WTC11 (cell line): Measurements from ENCODE around the gene EXOC1. TPM values are rescaled to one million over a fixed set of nuclear protein-coding genes. Genes with fewer than 3 reads are reported as not detected.

Experiments used
- ATAC-seq: fragments of 200-7000 bp; cut with Tn5 transposase; 2 replicates; pipeline ENCODE4 v1.10.0; 2021; ENCODE audit warnings: mild to moderate bottlenecking, moderate library complexity
- CTCF ChIA-PET: fragments of 300-600 bp; sonication (Branson Sonifier 250); formaldehyde crosslinking; loops from one replicate; lab custom pipeline; 2021; ENCODE audit warnings: antibody characterized with exemption; lab: Charles Lee
- POLR2A ChIA-PET: fragments of 350-600 bp; sonication (Branson Sonifier 250); formaldehyde crosslinking; loops from one replicate; lab custom pipeline; 2021; ENCODE audit warnings: antibody characterized with exemption; lab: Charles Lee
- DNase-seq: peaks from one replicate; pipeline ENCODE4 v3.0.0; 2021; ENCODE audit warnings: low spot score
- H3K27ac Mint-ChIP-seq: 2 replicates; pipeline ENCODE4 v1.8.0; 2021; ENCODE audit warnings: mixed read lengths
- H3K27me3 Mint-ChIP-seq: 2 replicates; pipeline ENCODE4 v1.8.0; 2021; ENCODE audit warnings: low read depth, mild to moderate bottlenecking, moderate library complexity, mixed read lengths
- H3K36me3 Mint-ChIP-seq: 2 replicates; pipeline ENCODE4 v1.8.0; 2021; ENCODE audit warnings: mixed read lengths
- H3K4me1 Mint-ChIP-seq: 2 replicates; pipeline ENCODE4 v1.8.0; 2022; ENCODE audit warnings: mixed read lengths
- H3K4me3 Mint-ChIP-seq: 2 replicates; pipeline ENCODE4 v1.8.0; 2021; ENCODE audit warnings: mild to moderate bottlenecking, moderate library complexity, mixed read lengths
- H3K9me3 Mint-ChIP-seq: 2 replicates; pipeline ENCODE4 v1.8.0; 2021; ENCODE audit warnings: mixed read lengths
- ATF1 ChIP-seq: sonication (generic); formaldehyde crosslinking; IDR thresholded peaks from 2 replicates; pipeline ENCODE4 v1.8.1; 2023; ENCODE audit warnings: mild to moderate bottlenecking, moderate library complexity, missing genetic modification reagents
- CREM ChIP-seq: sonication (generic); formaldehyde crosslinking; IDR thresholded peaks from 2 replicates; pipeline ENCODE4 v1.8.1; 2022; ENCODE audit warnings: mild to moderate bottlenecking, missing genetic modification reagents, moderate library complexity
- ETV6 ChIP-seq: sonication (generic); formaldehyde crosslinking; IDR thresholded peaks from 2 replicates; pipeline ENCODE4 v1.8.1; 2022; ENCODE audit warnings: mild to moderate bottlenecking, missing genetic modification reagents
- GRHL2 ChIP-seq: fragments of 250-450 bp; sonication (Bioruptor Pico); IDR thresholded peaks from 2 replicates; pipeline ENCODE4 v1.8.0; 2022; ENCODE audit warnings: mild to moderate bottlenecking, moderate library complexity; ENCODE audit not compliant: insufficient replicate concordance, severe bottlenecking
- JAZF1 ChIP-seq: fragments of 250-450 bp; sonication (Bioruptor Pico); IDR thresholded peaks from 2 replicates; pipeline ENCODE4 v1.9.0; 2021; ENCODE audit warnings: moderate library complexity, mild to moderate bottlenecking, inconsistent platforms
- JUN ChIP-seq: sonication (generic); formaldehyde crosslinking; IDR thresholded peaks from 2 replicates; pipeline ENCODE4 v1.8.0; 2023; ENCODE audit warnings: mild to moderate bottlenecking, missing genetic modification reagents
- MYBL2 ChIP-seq: sonication (generic); formaldehyde crosslinking; IDR thresholded peaks from 2 replicates; pipeline ENCODE4 v1.8.1; 2023; ENCODE audit warnings: mild to moderate bottlenecking, moderate library complexity, missing genetic modification reagents
- SMAD4 ChIP-seq: sonication (generic); formaldehyde crosslinking; IDR thresholded peaks from 2 replicates; pipeline ENCODE4 v1.8.0; 2022; ENCODE audit warnings: mild to moderate bottlenecking, missing genetic modification reagents
- TEAD1 ChIP-seq: sonication (generic); formaldehyde crosslinking; IDR thresholded peaks from 2 replicates; pipeline ENCODE4 v1.8.0; 2022; ENCODE audit warnings: mild to moderate bottlenecking, missing genetic modification reagents
- TEAD4 ChIP-seq: sonication (generic); formaldehyde crosslinking; IDR thresholded peaks from 2 replicates; pipeline ENCODE4 v1.8.0; 2022; ENCODE audit warnings: mild to moderate bottlenecking, missing genetic modification reagents
- ZBTB21 ChIP-seq: sonication (generic); formaldehyde crosslinking; IDR thresholded peaks from 2 replicates; pipeline ENCODE4 v1.8.1; 2023; ENCODE audit warnings: mild to moderate bottlenecking, missing genetic modification reagents, borderline replicate concordance
- ZNF138 ChIP-seq: sonication (generic); formaldehyde crosslinking; conservative IDR thresholded peaks from 2 replicates; pipeline ENCODE4 v1.8.1; 2022; ENCODE audit warnings: mild to moderate bottlenecking, moderate library complexity, missing genetic modification reagents
- total RNA-seq: library from RNA; stranded (reverse); gene quantifications from 3 replicates; pipeline ENCODE4 v1.2.3, GENCODE V29; 2021
- TF ChIP-seq, protein P1 (sequence below): sonication (generic); formaldehyde crosslinking; IDR thresholded peaks from 2 replicates; pipeline ENCODE4 v1.8.0; 2023; ENCODE audit warnings: missing genetic modification reagents, mild to moderate bottlenecking, borderline replicate concordance
- TF ChIP-seq, protein P2 (sequence below): fragments of 250-450 bp; sonication (Bioruptor Pico); IDR thresholded peaks from 2 replicates; pipeline ENCODE4 v1.9.0; 2021; ENCODE audit warnings: moderate library complexity, mild to moderate bottlenecking, inconsistent platforms, borderline replicate concordance
- TF ChIP-seq, protein P3 (sequence below): sonication (generic); formaldehyde crosslinking; IDR thresholded peaks from 2 replicates; pipeline ENCODE4 v1.8.1; 2022; ENCODE audit warnings: missing genetic modification reagents, borderline replicate concordance
- TF ChIP-seq, protein P4 (sequence below): fragments of 250-450 bp; sonication (Bioruptor Pico); IDR thresholded peaks from 2 replicates; pipeline ENCODE4 v1.8.0; 2021; ENCODE audit warnings: mild to moderate bottlenecking
- TF ChIP-seq, protein P5 (sequence below): sonication (generic); formaldehyde crosslinking; IDR thresholded peaks from 2 replicates; pipeline ENCODE4 v1.8.0; 2023; ENCODE audit warnings: missing genetic modification reagents
- TF ChIP-seq, protein P6 (sequence below): sonication (generic); formaldehyde crosslinking; conservative IDR thresholded peaks from 2 replicates; pipeline ENCODE4 v1.8.1; 2023; ENCODE audit warnings: mild to moderate bottlenecking, low read depth, missing genetic modification reagents, moderate library complexity
- TF ChIP-seq, protein P7 (sequence below): sonication (generic); formaldehyde crosslinking; IDR thresholded peaks from 2 replicates; pipeline ENCODE4 v1.8.1; 2022; ENCODE audit warnings: low read depth, mild to moderate bottlenecking, moderate library complexity, missing genetic modification reagents, borderline replicate concordance
- TF ChIP-seq, protein P8 (sequence below): sonication (generic); formaldehyde crosslinking; IDR thresholded peaks from 2 replicates; pipeline ENCODE4 v1.8.1; 2023; ENCODE audit warnings: mild to moderate bottlenecking, missing genetic modification reagents, moderate library complexity
- TF ChIP-seq, protein P9 (sequence below): sonication (generic); formaldehyde crosslinking; IDR thresholded peaks from 2 replicates; pipeline ENCODE4 v1.8.0; 2022; ENCODE audit warnings: mild to moderate bottlenecking, missing genetic modification reagents

Gene EXOC1
- total RNA-seq, 1 experiment from 2014 or later, result 19.0 TPM

DNA sequence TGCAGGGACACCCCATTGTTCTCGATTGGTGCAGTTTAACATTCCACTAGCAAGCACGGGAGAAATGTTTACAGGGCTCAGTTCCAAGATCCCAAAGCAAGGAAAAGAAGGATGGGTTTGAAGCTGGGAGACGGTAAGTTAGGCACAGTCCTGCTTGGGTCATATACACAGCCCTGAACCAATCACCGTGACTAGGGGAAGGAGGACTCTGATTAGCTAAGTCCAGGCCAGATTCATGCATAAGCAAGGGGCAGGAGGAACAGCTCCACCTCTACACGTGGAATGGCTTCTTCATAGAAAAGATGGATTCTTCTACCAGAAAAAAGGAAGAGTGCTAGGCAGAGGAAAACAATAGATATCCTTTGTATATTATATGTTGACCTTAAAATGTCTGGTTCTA, 44.8 kb upstream of the EXOC1 start:
- Mint-ChIP-seq H3K27me3 (no peaks in the 10 kb centered on the region; the same call in 1 of the 2 replicates), H3K4me1 (no peaks in the 10 kb centered on the region), H3K27ac (no peak overlapping the region), H3K4me3 (no peak overlapping the region), H3K36me3 (no peaks in the 10 kb centered on the region), H3K9me3 (peaks cover 9% of the 10 kb centered on the region)
- CTCF ChIA-PET, result no interaction called here
- no peak for ATAC-seq
- no peak for DNase-seq
- POLR2A ChIA-PET, result no interaction called here
- TF ChIP-seq ETV6 (no peak), JAZF1 (CRISPR knock-in tag) (no peak), ZNF138 (CRISPR knock-in tag) (no peak), GRHL2 (no peak), TEAD1 (CRISPR knock-in tag) (no peak), TEAD4 (CRISPR knock-in tag) (no peak), CREM (CRISPR knock-in tag) (no peak), ZBTB21 (no peak), SMAD4 (CRISPR knock-in tag) (no peak)
- TF ChIP-seq, protein P1, sequence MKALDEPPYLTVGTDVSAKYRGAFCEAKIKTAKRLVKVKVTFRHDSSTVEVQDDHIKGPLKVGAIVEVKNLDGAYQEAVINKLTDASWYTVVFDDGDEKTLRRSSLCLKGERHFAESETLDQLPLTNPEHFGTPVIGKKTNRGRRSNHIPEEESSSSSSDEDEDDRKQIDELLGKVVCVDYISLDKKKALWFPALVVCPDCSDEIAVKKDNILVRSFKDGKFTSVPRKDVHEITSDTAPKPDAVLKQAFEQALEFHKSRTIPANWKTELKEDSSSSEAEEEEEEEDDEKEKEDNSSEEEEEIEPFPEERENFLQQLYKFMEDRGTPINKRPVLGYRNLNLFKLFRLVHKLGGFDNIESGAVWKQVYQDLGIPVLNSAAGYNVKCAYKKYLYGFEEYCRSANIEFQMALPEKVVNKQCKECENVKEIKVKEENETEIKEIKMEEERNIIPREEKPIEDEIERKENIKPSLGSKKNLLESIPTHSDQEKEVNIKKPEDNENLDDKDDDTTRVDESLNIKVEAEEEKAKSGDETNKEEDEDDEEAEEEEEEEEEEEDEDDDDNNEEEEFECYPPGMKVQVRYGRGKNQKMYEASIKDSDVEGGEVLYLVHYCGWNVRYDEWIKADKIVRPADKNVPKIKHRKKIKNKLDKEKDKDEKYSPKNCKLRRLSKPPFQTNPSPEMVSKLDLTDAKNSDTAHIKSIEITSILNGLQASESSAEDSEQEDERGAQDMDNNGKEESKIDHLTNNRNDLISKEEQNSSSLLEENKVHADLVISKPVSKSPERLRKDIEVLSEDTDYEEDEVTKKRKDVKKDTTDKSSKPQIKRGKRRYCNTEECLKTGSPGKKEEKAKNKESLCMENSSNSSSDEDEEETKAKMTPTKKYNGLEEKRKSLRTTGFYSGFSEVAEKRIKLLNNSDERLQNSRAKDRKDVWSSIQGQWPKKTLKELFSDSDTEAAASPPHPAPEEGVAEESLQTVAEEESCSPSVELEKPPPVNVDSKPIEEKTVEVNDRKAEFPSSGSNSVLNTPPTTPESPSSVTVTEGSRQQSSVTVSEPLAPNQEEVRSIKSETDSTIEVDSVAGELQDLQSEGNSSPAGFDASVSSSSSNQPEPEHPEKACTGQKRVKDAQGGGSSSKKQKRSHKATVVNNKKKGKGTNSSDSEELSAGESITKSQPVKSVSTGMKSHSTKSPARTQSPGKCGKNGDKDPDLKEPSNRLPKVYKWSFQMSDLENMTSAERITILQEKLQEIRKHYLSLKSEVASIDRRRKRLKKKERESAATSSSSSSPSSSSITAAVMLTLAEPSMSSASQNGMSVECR (CRISPR knock-in tag), result no peak
- TF ChIP-seq, protein P2, sequence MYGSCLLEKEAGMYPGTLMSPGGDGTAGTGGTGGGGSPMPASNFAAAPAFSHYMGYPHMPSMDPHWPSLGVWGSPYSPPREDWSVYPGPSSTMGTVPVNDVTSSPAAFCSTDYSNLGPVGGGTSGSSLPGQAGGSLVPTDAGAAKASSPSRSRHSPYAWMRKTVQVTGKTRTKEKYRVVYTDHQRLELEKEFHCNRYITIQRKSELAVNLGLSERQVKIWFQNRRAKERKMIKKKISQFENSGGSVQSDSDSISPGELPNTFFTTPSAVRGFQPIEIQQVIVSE (CRISPR knock-in tag), result no peak
- TF ChIP-seq, protein P3, sequence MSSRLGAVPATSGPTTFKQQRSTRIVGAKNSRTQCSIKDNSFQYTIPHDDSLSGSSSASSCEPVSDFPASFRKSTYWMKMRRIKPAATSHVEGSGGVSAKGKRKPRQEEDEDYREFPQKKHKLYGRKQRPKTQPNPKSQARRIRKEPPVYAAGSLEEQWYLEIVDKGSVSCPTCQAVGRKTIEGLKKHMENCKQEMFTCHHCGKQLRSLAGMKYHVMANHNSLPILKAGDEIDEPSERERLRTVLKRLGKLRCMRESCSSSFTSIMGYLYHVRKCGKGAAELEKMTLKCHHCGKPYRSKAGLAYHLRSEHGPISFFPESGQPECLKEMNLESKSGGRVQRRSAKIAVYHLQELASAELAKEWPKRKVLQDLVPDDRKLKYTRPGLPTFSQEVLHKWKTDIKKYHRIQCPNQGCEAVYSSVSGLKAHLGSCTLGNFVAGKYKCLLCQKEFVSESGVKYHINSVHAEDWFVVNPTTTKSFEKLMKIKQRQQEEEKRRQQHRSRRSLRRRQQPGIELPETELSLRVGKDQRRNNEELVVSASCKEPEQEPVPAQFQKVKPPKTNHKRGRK, result no peak

DNA sequence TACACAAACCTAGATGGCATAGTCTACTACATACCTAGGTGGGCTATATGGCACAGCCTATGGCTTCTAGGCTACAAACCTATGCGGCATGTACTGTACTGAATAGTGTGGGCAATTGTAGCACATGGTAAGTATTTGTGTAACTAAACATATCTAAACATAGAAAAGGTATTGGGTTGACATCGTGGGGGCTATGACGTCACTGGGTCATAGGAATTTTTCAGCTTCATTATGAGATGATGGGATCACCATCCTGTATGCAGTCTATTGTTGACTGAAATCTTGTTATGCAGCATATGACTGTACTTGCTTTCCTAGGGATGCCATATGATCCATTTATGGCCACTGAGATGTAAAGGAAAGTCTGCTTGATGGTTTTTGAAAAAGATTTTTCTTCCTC, 35.8 kb upstream of the EXOC1 start:
- CTCF ChIA-PET, result interaction anchor here (1.1 kb wide), 1 partner anchor 10 kb away, joined by 3 read pairs; no protein-coding TSS in a partner anchor
- Mint-ChIP-seq H3K27ac (no peak overlapping the region), H3K27me3 (no peaks in the 10 kb centered on the region), H3K9me3 (peaks cover 14% of the 10 kb centered on the region; the same call in 1 of the 2 replicates), H3K36me3 (no peaks in the 10 kb centered on the region), H3K4me3 (no peak overlapping the region), H3K4me1 (peaks cover 12% of the 10 kb centered on the region)
- POLR2A ChIA-PET, result no interaction called here
- DNase-seq (no peak), ATAC-seq (no peak)
- TF ChIP-seq, protein P4, sequence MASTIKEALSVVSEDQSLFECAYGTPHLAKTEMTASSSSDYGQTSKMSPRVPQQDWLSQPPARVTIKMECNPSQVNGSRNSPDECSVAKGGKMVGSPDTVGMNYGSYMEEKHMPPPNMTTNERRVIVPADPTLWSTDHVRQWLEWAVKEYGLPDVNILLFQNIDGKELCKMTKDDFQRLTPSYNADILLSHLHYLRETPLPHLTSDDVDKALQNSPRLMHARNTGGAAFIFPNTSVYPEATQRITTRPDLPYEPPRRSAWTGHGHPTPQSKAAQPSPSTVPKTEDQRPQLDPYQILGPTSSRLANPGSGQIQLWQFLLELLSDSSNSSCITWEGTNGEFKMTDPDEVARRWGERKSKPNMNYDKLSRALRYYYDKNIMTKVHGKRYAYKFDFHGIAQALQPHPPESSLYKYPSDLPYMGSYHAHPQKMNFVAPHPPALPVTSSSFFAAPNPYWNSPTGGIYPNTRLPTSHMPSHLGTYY (CRISPR knock-in tag), result no peak
- TF ChIP-seq, protein P5, sequence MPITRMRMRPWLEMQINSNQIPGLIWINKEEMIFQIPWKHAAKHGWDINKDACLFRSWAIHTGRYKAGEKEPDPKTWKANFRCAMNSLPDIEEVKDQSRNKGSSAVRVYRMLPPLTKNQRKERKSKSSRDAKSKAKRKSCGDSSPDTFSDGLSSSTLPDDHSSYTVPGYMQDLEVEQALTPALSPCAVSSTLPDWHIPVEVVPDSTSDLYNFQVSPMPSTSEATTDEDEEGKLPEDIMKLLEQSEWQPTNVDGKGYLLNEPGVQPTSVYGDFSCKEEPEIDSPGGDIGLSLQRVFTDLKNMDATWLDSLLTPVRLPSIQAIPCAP, result no peak
- TF ChIP-seq MYBL2 (CRISPR knock-in tag) (no peak), TEAD1 (CRISPR knock-in tag) (no peak), ZBTB21 (no peak), JUN (CRISPR knock-in tag) (no peak), ATF1 (CRISPR knock-in tag) (no peak)
- TF ChIP-seq, protein P6, sequence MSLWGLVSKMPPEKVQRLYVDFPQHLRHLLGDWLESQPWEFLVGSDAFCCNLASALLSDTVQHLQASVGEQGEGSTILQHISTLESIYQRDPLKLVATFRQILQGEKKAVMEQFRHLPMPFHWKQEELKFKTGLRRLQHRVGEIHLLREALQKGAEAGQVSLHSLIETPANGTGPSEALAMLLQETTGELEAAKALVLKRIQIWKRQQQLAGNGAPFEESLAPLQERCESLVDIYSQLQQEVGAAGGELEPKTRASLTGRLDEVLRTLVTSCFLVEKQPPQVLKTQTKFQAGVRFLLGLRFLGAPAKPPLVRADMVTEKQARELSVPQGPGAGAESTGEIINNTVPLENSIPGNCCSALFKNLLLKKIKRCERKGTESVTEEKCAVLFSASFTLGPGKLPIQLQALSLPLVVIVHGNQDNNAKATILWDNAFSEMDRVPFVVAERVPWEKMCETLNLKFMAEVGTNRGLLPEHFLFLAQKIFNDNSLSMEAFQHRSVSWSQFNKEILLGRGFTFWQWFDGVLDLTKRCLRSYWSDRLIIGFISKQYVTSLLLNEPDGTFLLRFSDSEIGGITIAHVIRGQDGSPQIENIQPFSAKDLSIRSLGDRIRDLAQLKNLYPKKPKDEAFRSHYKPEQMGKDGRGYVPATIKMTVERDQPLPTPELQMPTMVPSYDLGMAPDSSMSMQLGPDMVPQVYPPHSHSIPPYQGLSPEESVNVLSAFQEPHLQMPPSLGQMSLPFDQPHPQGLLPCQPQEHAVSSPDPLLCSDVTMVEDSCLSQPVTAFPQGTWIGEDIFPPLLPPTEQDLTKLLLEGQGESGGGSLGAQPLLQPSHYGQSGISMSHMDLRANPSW (CRISPR knock-in tag), result no peak
- TF ChIP-seq, protein P7, sequence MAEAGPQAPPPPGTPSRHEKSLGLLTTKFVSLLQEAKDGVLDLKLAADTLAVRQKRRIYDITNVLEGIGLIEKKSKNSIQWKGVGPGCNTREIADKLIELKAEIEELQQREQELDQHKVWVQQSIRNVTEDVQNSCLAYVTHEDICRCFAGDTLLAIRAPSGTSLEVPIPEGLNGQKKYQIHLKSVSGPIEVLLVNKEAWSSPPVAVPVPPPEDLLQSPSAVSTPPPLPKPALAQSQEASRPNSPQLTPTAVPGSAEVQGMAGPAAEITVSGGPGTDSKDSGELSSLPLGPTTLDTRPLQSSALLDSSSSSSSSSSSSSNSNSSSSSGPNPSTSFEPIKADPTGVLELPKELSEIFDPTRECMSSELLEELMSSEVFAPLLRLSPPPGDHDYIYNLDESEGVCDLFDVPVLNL, result no peak
- TF ChIP-seq, protein P8, sequence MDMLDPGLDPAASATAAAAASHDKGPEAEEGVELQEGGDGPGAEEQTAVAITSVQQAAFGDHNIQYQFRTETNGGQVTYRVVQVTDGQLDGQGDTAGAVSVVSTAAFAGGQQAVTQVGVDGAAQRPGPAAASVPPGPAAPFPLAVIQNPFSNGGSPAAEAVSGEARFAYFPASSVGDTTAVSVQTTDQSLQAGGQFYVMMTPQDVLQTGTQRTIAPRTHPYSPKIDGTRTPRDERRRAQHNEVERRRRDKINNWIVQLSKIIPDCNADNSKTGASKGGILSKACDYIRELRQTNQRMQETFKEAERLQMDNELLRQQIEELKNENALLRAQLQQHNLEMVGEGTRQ (CRISPR knock-in tag), result no peak
- TF ChIP-seq, protein P9, sequence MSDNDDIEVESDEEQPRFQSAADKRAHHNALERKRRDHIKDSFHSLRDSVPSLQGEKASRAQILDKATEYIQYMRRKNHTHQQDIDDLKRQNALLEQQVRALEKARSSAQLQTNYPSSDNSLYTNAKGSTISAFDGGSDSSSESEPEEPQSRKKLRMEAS (CRISPR knock-in tag), result no peak
